ENCODE measurements around the gene RECK.

Gene RECK

GRCh38 chr9:36018891-36019720 lies 17.6 kb upstream of the RECK start:
- H3K9me2 ChIP-seq (replicated peaks; ENCODE audit: control insufficient read depth, low read length), result no peaks in the 10 kb centered on the region
- no peaks in the 10 kb centered on the region for H4K20me1 ChIP-seq (ENCODE audit: control insufficient read depth, insufficient read depth, low read depth, low read length)
- no peak overlapping the region for H3K27ac ChIP-seq (ENCODE audit: low read depth, low read length)
- no peaks in the 10 kb centered on the region for H3K9me3 ChIP-seq (ENCODE audit: control insufficient read depth, insufficient read depth, low read length)
- no peak overlapping the region for H3K4me2 ChIP-seq (ENCODE audit: low read length)
- H3K4me1 ChIP-seq (ENCODE audit: control insufficient read depth, low read length), result no peaks in the 10 kb centered on the region
- no peaks in the 10 kb centered on the region for H3K79me2 ChIP-seq (ENCODE audit: control insufficient read depth, low read length)
- no peak overlapping the region for H3K4me3 ChIP-seq (ENCODE audit: low read length)
- H3K27me3 ChIP-seq (ENCODE audit: control insufficient read depth, low read length), result peaks cover 8% of the 10 kb centered on the region; the same call in 1 of the 2 replicates
- H3F3A ChIP-seq (ENCODE audit: control insufficient read depth, insufficient read depth), result no peaks in the 10 kb centered on the region
- TF ChIP-seq EZH2phosphoT487 (IDR thresholded peaks at IDR 0.05; ENCODE audit: borderline replicate concordance, low read length), result no peak
- TF ChIP-seq CTCF (IDR thresholded peaks at IDR 0.05; ENCODE audit: low read depth, low read length, poor library complexity, severe bottlenecking), result no peak
- H3K36me3 ChIP-seq (ENCODE audit: control insufficient read depth, low read length), result no peaks in the 10 kb centered on the region

- H3K4me1 ChIP-seq (ENCODE audit: control insufficient read depth, low read length), result no peaks in the 10 kb centered on the region
Observed at GRCh38 chr9:36021968-36022367, 14.7 kb upstream of the RECK start.

GRCh38 chr9:36023260-36024048 lies 13.3 kb upstream of the RECK start:
- H3F3A ChIP-seq (ENCODE audit: control insufficient read depth, insufficient read depth), result no peaks in the 10 kb centered on the region
- H3K27me3 ChIP-seq (ENCODE audit: control insufficient read depth, low read length), result no peaks in the 10 kb centered on the region
- H3K4me3 ChIP-seq (ENCODE audit: low read length), result no peak overlapping the region
- no peaks in the 10 kb centered on the region for H3K9me3 ChIP-seq (ENCODE audit: control insufficient read depth, insufficient read depth, low read length)
- H3K4me1 ChIP-seq (ENCODE audit: control insufficient read depth, low read length), result no peaks in the 10 kb centered on the region
- no peaks in the 10 kb centered on the region for H3K36me3 ChIP-seq (ENCODE audit: control insufficient read depth, low read length)
- H4K20me1 ChIP-seq (ENCODE audit: control insufficient read depth, insufficient read depth, low read depth, low read length), result no peaks in the 10 kb centered on the region
- TF ChIP-seq EZH2phosphoT487 (IDR thresholded peaks at IDR 0.05; ENCODE audit: borderline replicate concordance, low read length), result no peak
- TF ChIP-seq CTCF (IDR thresholded peaks at IDR 0.05; ENCODE audit: low read depth, low read length, poor library complexity, severe bottlenecking), result peak; percentile 92
- H3K9me2 ChIP-seq (replicated peaks; ENCODE audit: control insufficient read depth, low read length), result no peaks in the 10 kb centered on the region
- H3K27ac ChIP-seq (ENCODE audit: low read depth, low read length), result no peak overlapping the region
- H3K4me2 ChIP-seq (ENCODE audit: low read length), result no peak overlapping the region
- H3K79me2 ChIP-seq (ENCODE audit: control insufficient read depth, low read length), result no peaks in the 10 kb centered on the region

More at GRCh38 chr9:36021968-36022367, 14.7 kb upstream of the RECK start:
- no peaks in the 10 kb centered on the region for H3K9me3 ChIP-seq (ENCODE audit: control insufficient read depth, insufficient read depth, low read length)
- H3K9me2 ChIP-seq (replicated peaks; ENCODE audit: control insufficient read depth, low read length), result no peaks in the 10 kb centered on the region
- no peak overlapping the region for H3K4me2 ChIP-seq (ENCODE audit: low read length)
- H4K20me1 ChIP-seq (ENCODE audit: control insufficient read depth, insufficient read depth, low read depth, low read length), result no peaks in the 10 kb centered on the region
- no peak overlapping the region for H3K27ac ChIP-seq (ENCODE audit: low read depth, low read length)
- no peaks in the 10 kb centered on the region for H3K79me2 ChIP-seq (ENCODE audit: control insufficient read depth, low read length)
- H3K36me3 ChIP-seq (ENCODE audit: control insufficient read depth, low read length), result no peaks in the 10 kb centered on the region
- TF ChIP-seq EZH2phosphoT487 (IDR thresholded peaks at IDR 0.05; ENCODE audit: borderline replicate concordance, low read length) (no peak), CTCF (IDR thresholded peaks at IDR 0.05; ENCODE audit: low read depth, low read length, poor library complexity, severe bottlenecking) (no peak)
- H3K27me3 ChIP-seq (ENCODE audit: control insufficient read depth, low read length), result no peaks in the 10 kb centered on the region
- no peak overlapping the region for H3K4me3 ChIP-seq (ENCODE audit: low read length)
- H3F3A ChIP-seq (ENCODE audit: control insufficient read depth, insufficient read depth), result no peaks in the 10 kb centered on the region

All from DOHH2 (cell line).